Measurements from ENCODE around the gene NBAS.

DNA sequence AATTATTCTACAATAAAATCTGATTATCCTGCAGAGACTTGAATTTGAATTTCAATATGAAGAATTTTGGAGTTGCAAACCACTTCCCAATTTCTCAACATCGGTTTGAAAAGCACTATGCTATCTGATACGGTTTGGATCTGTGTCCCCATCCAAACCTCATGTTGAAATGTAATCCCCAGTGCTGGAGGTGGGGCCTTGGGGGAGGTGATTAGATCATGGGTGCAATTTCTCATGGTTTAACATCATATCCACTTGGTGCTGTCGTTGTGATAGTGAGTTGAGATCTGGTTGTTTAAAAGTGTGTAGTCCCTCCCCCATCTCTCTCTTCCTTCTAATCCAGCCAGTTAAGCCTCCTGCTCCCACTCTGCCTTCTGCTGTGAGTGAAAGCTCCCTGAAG, 205.7 kb downstream of the NBAS start:
- TF ChIP-seq CTCF (IDR thresholded peaks at IDR 0.05) (no peak), EP300 (IDR thresholded peaks at IDR 0.05) (no peak)

Measured in ovary (tissue), 3 donors.